ENCODE results near the gene ST8SIA5.

The ST8SIA5 gene

DNA sequence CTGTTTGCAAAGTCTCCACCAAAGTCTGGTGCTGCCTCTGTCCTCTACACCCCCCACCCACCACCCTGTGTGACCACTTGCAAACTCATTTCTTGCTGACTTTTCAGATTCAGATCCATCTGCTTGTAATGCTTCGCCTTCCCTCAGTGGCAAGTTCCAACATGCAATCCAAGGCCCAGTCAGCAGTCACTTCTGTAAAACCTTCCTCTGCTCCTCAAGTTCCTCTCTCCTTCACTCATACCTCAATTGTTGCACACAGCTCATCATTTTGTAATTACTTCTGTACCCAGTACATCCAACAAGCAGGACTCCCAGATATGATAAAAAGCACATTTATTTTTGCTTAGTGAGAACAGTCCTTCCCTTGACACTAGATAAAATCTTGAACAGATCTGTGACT is 93.3 kb downstream of the ST8SIA5 start:
- DNase-seq = no peak

- DNase-seq = peak; percentile 26
These were observed 95.7 kb downstream of the ST8SIA5 start for GRCh38 chr18:46660957-46661749.

DNA sequence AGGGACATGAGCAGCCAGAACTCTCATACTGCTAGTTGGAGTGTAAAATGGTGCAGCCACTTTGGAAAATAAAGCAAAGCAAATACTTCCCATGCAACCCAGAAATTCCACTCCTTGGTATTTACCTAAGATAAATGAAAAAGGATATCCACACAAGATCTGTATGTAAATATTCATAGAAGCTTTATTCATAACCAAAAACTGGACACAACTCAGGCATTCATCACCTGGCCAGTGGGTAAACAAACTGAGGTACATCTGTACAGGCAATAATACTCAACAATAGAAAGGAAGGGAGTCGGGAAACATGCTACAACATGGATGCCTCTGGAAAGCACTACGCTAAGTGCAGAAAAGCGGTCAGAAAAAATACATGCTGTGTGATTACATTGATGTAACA is 97.4 kb downstream of the ST8SIA5 start:
- no peak for DNase-seq

DNA sequence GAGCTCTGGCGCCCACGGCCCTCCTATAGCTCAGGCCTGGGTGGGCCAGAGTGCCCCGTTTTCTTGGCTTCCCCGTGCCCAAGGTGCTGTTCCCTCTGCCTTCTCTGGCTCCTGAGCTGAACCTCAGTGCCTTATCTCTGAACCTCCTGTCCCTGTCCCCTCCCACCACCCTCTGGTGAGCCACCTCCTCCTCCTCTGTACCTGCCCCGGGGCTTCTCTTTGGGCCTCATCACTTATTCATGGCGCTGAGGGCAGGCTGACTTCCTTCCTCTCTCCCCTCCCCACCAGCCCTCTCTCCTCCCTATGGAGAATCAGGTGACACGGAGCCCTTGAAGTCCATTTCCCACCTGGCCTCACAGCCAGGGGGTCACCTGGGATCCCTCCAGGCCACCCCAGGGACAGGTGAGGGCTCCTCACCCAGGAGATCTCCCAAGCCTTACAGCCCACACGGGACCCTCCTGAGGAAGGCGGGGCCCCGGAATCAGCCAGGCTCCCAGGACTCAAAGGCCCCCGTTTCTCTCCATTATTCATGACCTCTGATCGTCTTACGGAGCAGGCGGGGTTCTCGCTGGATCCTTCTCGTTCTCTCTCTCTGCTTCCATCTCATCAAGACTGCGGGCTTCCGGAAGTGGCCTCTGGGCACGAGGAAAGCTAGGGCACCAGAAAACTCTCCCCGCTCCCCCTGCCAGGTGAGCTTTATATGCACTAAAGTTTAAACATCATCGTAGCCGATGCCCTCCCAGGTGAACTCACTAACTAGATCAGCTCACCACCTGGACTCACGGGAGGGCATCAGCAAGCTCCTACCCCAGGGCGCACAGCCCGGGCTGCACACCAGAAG is 99.5 kb downstream of the ST8SIA5 start, which contains the start of gene LOXHD1:
TSS of gene LOXHD1 (minus strand) at position 106 of the 841 bp plus-strand sequence. CDS start 187 bp downstream, outside the sequence.
- DNase-seq = no peak

DNA sequence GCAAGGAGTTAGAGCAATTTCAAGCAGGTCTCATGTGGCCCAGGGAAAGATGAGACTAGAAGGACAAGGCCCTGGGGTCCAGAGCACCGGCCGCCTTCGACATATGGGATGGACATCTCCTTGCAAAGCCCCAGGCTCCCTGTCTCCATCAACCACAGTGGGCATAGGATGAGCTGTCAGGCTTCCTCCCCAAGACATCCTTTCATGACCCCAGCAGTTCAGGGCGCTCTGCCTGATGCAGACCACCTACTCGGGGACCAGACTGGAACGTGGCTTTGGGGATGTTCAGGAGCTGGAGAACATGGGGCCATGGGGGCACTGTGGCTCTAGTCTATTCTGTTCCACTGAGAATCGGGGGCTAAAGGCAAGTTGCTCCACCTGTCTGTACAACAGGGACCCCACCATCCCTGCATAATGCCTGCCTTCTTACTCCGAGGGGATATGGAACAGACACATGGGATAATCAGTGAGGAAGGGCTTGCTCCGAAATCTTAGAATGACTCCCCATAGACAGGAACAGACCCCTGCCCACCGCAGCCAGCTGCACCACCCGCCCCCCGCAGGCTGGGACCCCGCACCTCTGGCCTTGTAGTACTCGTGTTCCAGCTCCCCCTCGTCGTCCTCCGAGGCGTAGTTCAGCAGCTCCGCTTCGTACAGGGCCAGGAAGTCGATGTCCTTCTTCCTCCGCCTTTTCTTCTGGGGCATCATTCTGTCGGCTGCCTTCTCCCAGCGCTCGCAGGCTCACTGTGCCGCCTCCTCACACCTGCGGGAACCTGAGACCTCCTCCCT is 100.3 kb downstream of the ST8SIA5 start:
- DNase-seq = no peak

GRCh38 chr18:46652372-46652771 is 104.5 kb downstream of the ST8SIA5 start:
- peak; percentile 36 for DNase-seq

GRCh38 chr18:46650681-46651080 is 106.2 kb downstream of the ST8SIA5 start:
- DNase-seq = no peak

- no peak for DNase-seq
These were observed 107.6 kb downstream of the ST8SIA5 start for GRCh38 chr18:46649071-46649862.

GRCh38 chr18:46646468-46646867 is 110.4 kb downstream of the ST8SIA5 start:
- no peak for DNase-seq

- DNase-seq = no peak
These were observed 114.3 kb downstream of the ST8SIA5 start for GRCh38 chr18:46642561-46642960.

DNA sequence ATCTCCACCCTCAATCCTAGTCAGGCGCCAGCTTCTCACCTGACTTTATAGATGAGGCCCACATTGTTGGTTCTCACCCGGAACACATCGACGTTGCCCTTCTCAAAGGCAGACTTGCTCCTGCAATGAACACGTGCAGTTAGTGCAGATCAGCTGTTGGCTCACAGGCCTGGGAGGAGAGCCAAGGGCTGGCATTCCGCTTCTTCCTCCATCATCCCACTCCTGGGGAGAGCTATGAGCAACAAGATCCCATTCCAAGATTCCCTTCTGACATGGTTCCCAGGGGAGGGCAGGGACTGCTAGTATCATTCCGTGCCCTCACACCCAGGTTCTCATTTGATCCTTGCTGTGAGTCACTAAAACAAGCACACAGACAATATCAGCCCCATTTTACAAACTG is 114.9 kb downstream of the ST8SIA5 start:
- no peak for DNase-seq

DNA sequence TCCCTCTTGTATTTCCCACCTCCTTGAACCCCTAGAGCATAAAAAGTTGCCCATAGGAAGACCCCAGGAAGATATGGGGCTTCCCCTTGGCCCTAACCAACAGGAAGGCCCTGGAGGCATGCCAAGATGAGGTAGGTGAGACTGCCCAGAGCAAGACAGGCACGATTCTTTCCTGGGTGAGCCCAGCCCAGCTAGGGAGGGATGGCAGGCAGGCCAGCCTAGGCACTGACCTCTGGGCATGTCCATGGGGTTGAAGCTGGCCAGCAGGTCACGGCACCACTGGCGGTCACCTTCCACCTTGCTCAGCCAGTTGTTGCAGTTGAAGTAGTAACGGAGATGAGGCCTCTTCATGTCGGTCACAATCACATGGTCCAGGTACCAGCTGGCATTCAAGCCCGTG is 117.5 kb downstream of the ST8SIA5 start:
- no peak for DNase-seq

- no peak for DNase-seq
These were observed 120.7 kb downstream of the ST8SIA5 start for GRCh38 chr18:46636040-46636630.

GRCh38 chr18:46632401-46633071 is 124.3 kb downstream of the ST8SIA5 start:
- DNase-seq = peak; percentile 15

DNA sequence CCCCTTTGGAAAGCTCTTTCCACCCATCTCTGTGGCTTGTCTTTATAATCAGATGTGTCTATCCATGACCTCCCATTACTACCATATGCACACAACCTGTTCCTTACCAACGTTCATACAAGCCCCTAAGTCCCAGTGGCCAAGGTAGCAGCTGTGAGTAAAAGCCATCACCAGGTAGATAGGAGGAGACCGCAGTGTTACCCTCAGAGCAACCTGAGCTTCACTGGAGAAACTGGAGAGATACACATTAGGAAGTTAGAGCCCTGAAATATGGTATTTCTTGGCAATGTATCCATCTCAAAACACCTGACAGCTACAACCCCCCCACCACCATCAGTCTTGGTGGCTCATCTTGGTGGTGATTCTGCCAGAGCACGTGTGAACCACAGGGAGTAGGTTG is 125.9 kb downstream of the ST8SIA5 start:
- no peak for DNase-seq

DNA sequence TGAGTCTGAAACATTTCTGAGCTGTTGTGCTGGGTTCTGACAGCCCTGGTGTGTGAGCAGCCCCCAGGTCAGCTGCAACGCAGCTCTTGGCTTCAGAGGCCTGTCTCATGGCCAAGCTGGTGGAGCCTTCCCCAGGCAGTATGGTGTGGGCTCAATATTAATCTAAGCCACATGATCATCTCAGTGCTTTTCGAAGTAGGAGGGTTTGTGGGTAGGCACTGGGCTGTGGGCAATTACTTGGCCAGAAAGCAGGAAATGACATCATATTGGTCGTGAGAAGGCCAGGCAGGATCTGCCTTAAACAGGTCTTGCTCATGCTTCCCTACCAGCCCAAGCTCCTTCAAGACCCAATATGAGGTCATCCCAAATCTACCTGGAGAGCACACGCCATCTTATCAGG is 126.7 kb downstream of the ST8SIA5 start:
- no peak for DNase-seq

GRCh38 chr18:46629361-46629760 is 127.5 kb downstream of the ST8SIA5 start:
- no peak for DNase-seq

DNA sequence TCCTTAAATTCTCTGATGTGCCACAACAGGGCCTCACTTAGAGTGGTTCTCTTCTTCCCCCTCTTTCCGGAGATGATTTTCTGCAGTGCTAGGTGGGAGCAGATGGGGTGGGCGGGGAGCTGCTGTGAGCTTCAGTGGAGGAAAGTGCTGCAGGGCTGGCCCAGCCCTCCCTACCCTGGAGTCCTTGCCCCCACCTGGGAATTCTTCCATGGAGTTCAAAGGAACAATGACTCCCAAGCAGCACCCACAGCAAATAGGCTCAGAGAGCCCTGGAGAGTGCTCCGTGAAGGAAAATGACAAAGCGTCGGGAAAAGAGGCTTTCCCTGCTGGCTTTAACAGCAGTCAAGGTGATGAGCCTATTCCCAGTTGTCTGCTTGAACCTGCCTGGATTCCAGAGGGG is 128.6 kb downstream of the ST8SIA5 start:
- no peak for DNase-seq

DNA sequence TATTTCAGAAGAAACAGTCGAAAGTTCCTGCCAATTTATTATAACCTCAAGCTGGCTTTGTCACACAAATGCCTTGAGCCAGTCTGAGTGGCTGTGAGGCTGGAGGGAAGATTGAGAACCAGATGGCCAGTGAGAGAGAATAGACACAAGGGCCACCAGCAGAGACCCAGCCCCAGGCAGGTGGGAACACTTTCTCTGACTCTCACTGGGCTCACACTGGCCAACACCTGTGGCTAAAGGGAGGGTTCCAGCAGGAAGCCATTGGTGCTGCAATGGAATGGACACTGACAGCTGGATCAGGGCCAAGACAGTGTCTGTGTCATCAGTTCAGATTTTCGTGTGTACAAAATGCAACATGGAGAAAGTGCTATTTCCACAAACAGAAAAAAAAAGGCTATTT is 129.7 kb downstream of the ST8SIA5 start:
- DNase-seq = peak; percentile 19

- DNase-seq = no peak
These were observed 131.8 kb downstream of the ST8SIA5 start for GRCh38 chr18:46625069-46625468.

GRCh38 chr18:46624127-46624526 is 132.7 kb downstream of the ST8SIA5 start:
- no peak for DNase-seq

Measured in NCI-H524 treated with DMSO at 0.1 percent for 48 hours (cell line).